Smooth muscle cell (in vitro differentiated cells): ENCODE results near the gene CAMTA1. TPM values are rescaled to one million over a fixed set of nuclear protein-coding genes. Genes with fewer than 3 reads are reported as not detected.

Experiments
- DNase-seq: peaks from one replicate; lab custom pipeline; 2025; ENCODE audit not compliant: unreplicated experiment; lab: John Stamatoyannopoulos, UW
- H2AFZ ChIP-seq: fragments of 200-600 bp; sonication (generic); 2 replicates; pipeline ENCODE4 v1.6.0; 2016; ENCODE audit warnings: antibody characterized with exemption, low read depth, mild to moderate bottlenecking
- H3F3A ChIP-seq: fragments of 200-600 bp; sonication (generic); 2 replicates; pipeline ENCODE4 v1.6.0; 2017; ENCODE audit warnings: antibody characterized with exemption, low read depth
- H3K27ac ChIP-seq: fragments of 200-600 bp; sonication (generic); 2 replicates; pipeline ENCODE4 v1.5.1; 2016; ENCODE audit warnings: low read depth, mild to moderate bottlenecking
- H3K27me3 ChIP-seq: fragments of 200-600 bp; sonication (generic); 2 replicates; pipeline ENCODE4 v1.6.1; 2016; ENCODE audit warnings: low read depth, mild to moderate bottlenecking
- H3K36me3 ChIP-seq: fragments of 200-600 bp; sonication (generic); 2 replicates; pipeline ENCODE4 v1.5.1; 2016; ENCODE audit warnings: low read depth
- H3K4me1 ChIP-seq: fragments of 200-600 bp; sonication (generic); 2 replicates; pipeline ENCODE4 v1.5.1; 2016; ENCODE audit warnings: low read depth
- H3K4me2 ChIP-seq: fragments of 200-600 bp; sonication (generic); 2 replicates; pipeline ENCODE4 v1.6.0; 2016; ENCODE audit warnings: mild to moderate bottlenecking
- H3K4me3 ChIP-seq: fragments of 200-600 bp; sonication (generic); 2 replicates; pipeline ENCODE4 v1.5.1; 2016; ENCODE audit warnings: mild to moderate bottlenecking
- H3K79me2 ChIP-seq: fragments of 200-600 bp; sonication (generic); 2 replicates; pipeline ENCODE4 v1.6.0; 2016; ENCODE audit warnings: low read depth, mild to moderate bottlenecking
- H3K9ac ChIP-seq: fragments of 200-600 bp; sonication (generic); 2 replicates; pipeline ENCODE4 v1.6.0; 2016; ENCODE audit warnings: low read depth
- H3K9me3 ChIP-seq: fragments of 200-600 bp; sonication (generic); replicated peaks from 2 replicates; pipeline ENCODE4 v1.5.1; 2016; ENCODE audit warnings: low read depth
- H4K20me1 ChIP-seq: fragments of 200-600 bp; sonication (generic); 2 replicates; pipeline ENCODE4 v1.6.0; 2016; ENCODE audit warnings: low read depth
- WGBS: methylation state at CpG from one replicate; pipeline ENCODE4 v1.1.7; 2016; ENCODE audit warnings: low lambda C conversion rate; 5-methylcytosine and 5-hydroxymethylcytosine counted together
- polyA plus RNA-seq: library from polyadenylated mRNA; unstranded; fragments of >200 nt; fragmentation: Nextera tagmentation; extraction: Ambion mirVana; gene quantifications from 2 replicates; pipeline ENCODE4 v1.2.1, GENCODE V29; 2016
- total RNA-seq: library from RNA; depleted of rRNA; stranded (reverse); fragments of >200 nt; gene quantifications from 2 replicates; pipeline ENCODE4 v1.2.3, GENCODE V29; 2014
- TF ChIP-seq, protein P1 (sequence below): fragments of 200-600 bp; sonication (generic); IDR thresholded peaks from 2 replicates; pipeline ENCODE4 v1.5.1; 2017; ENCODE audit warnings: borderline replicate concordance, mild to moderate bottlenecking, antibody characterized with exemption; ENCODE audit not compliant: insufficient read depth, poor library complexity, severe bottlenecking

CAMTA1 gene
- total and polyA plus RNA-seq, 2 experiments from 2014 or later, result 139 to 145 TPM

DNA sequence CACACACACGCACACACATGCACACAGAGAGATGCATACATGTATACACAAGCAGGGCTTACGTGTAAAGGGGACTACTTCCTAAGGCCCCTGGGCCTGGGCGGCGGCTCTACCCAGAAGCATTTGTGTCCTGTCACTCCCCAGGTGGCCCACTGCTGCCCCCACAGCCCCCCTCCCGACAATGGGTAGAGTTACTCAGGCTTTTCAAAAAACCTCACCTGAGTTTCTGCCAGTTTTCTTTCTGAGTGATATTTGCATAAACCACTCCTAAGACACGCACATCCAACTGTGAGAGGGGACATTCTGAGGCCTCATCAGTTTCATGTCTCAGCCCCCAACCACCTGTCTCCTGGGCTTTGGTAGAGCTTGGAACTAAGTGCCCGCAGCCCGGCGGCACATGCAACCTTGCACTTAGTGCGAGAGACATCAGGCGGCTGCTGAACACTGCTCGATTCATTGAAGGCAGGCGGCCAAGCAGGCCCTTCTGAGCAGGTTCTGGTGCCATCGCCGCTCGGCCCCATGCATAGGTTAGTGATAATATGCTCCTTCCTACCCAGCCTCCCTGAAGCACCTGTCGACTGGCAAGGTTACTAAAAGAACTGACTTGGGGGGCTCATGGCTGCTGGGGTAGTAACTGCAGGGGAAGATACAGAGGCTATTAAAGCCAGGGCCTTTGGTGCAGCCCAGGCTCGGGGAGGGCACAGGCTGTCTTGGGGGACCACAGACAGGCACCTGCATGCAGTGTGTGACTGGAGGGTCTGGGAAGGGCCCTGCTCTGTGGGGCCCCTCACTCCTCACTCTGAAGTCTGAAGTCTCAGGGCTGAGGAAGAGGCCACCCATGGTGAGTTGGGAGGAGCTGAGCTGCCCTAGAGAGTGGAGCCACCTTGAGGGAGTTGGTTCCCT is 621.6 kb downstream of the CAMTA1 start:
- Histone ChIP-seq H4K20me1 (no peaks in the 10 kb centered on the region), H3K4me3 (no peak overlapping the region), H3K9me3 (no peaks in the 10 kb centered on the region), H3K4me2 (no peak overlapping the region), H2AFZ (no peak overlapping the region), H3K36me3 (no peaks in the 10 kb centered on the region), H3K9ac (no peak overlapping the region), H3F3A (no peaks in the 10 kb centered on the region), H3K79me2 (no peaks in the 10 kb centered on the region), H3K4me1 (peaks cover 7% of the 10 kb centered on the region), H3K27me3 (no peaks in the 10 kb centered on the region), H3K27ac (no peak overlapping the region)
- TF ChIP-seq, protein P1, sequence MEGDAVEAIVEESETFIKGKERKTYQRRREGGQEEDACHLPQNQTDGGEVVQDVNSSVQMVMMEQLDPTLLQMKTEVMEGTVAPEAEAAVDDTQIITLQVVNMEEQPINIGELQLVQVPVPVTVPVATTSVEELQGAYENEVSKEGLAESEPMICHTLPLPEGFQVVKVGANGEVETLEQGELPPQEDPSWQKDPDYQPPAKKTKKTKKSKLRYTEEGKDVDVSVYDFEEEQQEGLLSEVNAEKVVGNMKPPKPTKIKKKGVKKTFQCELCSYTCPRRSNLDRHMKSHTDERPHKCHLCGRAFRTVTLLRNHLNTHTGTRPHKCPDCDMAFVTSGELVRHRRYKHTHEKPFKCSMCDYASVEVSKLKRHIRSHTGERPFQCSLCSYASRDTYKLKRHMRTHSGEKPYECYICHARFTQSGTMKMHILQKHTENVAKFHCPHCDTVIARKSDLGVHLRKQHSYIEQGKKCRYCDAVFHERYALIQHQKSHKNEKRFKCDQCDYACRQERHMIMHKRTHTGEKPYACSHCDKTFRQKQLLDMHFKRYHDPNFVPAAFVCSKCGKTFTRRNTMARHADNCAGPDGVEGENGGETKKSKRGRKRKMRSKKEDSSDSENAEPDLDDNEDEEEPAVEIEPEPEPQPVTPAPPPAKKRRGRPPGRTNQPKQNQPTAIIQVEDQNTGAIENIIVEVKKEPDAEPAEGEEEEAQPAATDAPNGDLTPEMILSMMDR, result no peak
- WGBS, result 92% methylated on average over 18 of the region's 18 CpGs
- DNase-seq, result no peak

DNA sequence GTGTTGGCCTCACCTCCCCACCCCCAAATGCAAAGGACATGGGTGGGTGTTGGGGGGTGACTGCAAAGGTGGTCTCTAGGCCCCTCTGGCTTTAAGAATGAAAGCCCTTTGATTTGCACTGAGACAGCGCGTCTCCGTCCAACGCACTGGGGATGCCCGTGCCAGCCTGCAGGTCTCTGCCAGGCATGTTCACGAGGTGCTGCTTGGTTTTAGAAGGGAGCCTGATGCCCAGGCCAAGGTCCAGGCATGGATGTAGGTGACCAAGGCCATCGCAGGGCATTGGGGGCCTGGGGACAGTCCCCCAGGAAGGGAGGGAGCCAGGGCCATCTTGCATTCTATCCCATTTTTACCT is 622.3 kb downstream of the CAMTA1 start:
- no peaks in the 10 kb centered on the region for H3F3A ChIP-seq
- no peaks in the 10 kb centered on the region for H3K79me2 ChIP-seq
- H3K9me3 ChIP-seq, result no peaks in the 10 kb centered on the region
- TF ChIP-seq, protein P1, result no peak
- no peak for DNase-seq
- no peak overlapping the region for H3K4me3 ChIP-seq
- H3K27me3 ChIP-seq, result no peaks in the 10 kb centered on the region
- H3K4me2 ChIP-seq, result no peak overlapping the region
- H3K36me3 ChIP-seq, result no peaks in the 10 kb centered on the region
- no peak overlapping the region for H3K9ac ChIP-seq
- H2AFZ ChIP-seq, result no peak overlapping the region
- no peaks in the 10 kb centered on the region for H4K20me1 ChIP-seq
- no peak overlapping the region for H3K27ac ChIP-seq
- over 99% methylated on average over 7 of the region's 7 CpGs for WGBS
- H3K4me1 ChIP-seq, result peaks cover 2% of the 10 kb centered on the region

DNA sequence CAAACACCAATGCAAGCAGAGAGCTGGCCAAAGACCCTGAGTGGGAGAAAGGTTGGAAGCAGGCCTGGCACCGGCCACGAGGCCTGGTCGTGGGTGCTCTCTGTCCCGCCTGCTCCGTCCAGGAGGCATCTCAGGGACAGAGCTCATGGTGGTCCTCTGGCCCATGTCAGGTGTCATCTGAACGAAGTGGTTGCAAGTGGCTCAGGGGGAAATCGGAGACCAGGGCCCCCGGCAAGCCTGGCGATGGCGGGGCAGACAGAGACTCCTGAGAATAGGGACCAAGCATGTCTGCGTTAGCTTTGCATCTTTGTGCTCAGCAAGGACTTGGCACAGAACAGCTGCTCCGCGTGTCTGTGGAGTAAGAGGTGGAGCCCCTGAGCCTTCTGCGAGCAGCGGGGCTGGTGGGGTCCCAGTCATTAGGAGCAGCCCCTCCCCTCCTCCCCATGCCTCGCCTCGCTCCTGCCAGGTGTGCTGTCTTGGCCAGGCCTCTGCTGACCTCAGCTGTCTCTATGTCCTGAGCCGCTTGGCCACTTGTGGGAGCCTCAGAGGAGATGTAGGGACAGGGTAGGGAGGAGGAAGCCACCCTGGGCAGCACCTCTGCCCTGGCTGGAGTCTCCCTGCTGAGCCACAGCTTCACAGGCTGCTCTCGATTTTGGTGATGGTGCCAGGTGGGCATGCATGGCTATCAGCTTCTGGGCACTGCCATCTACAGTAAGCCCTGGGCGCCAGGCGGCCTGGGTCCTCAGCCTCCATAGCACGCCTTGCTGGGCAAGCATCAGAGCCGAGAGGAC is 622.9 kb downstream of the CAMTA1 start:
- no peaks in the 10 kb centered on the region for H3K9me3 ChIP-seq
- no peaks in the 10 kb centered on the region for H3K4me1 ChIP-seq
- H3K9ac ChIP-seq, result no peak overlapping the region
- no peaks in the 10 kb centered on the region for H3F3A ChIP-seq
- no peaks in the 10 kb centered on the region for H3K36me3 ChIP-seq
- no peaks in the 10 kb centered on the region for H3K79me2 ChIP-seq
- no peaks in the 10 kb centered on the region for H3K27me3 ChIP-seq
- H3K4me3 ChIP-seq, result no peak overlapping the region
- no peak overlapping the region for H3K4me2 ChIP-seq
- TF ChIP-seq, protein P1, result no peak
- H2AFZ ChIP-seq, result no peak overlapping the region
- 94% methylated on average over 23 of the region's 23 CpGs for WGBS
- no peak overlapping the region for H3K27ac ChIP-seq
- no peak for DNase-seq
- H4K20me1 ChIP-seq, result no peaks in the 10 kb centered on the region
